ENCODE results near the gene ZFYVE28. TPM values are rescaled to one million over a fixed set of nuclear protein-coding genes. Genes with fewer than 3 reads are reported as not detected.
A peak's percentile ranks its signal among the peaks of the same experiment; 100 is the strongest.

ZFYVE28 gene
- total RNA-seq, 4 donors from 2014 or later = 20.6 to 153 (median 63.2) TPM

DNA sequence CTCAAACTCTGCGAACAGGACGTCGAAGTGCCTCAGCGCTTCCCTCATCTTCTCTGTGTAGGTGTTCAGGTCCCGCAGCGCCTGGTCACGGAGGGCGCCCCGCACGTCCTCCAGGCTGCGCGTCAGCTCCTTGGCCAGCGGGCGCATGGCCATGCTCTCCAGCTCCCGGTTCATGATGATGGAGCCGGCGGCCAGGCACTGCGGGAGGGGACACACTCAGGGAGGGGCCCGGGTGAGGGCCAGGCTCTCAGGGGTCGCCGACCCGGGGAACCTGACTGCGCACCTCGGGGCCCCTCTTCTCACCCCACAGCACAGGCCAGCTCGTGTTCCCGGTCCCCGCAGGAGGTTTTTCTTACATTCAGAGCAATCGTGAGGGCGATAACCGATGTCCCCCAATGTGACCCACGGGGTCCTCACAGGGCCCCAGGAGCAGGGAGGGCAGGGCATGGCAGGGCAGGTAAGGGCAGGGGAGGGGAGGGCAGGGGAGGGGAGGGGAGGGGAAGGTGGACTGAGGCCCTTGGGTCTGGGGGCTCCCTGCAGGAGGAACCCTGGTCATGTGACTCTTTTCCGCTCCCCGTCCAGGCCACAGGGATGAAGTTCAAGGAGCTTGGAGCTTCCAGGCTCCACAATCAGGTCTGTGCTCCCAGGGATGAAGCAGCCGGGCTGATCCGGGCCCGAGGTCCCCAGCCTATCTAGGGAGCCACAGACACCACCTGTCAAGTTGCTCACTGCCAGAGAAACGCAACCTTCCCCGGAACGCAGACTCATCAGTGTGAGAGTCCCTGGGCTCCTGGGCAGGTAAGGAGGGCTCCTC is 78.8 kb downstream of the ZFYVE28 start:
- peak in 2 of 3 donors; percentile 6 to 38 for DNase-seq
- TF ChIP-seq CTCF (IDR thresholded peaks at IDR 0.05) = no peak
- no peak for TF ChIP-seq POLR2A (IDR thresholded peaks at IDR 0.05)

GRCh38 chr4:2338754-2339457 is 79.5 kb downstream of the ZFYVE28 start:
- no peak overlapping the region for H3K4me3 ChIP-seq
- peak in 2 of 3 donors; percentile 11 to 28 for DNase-seq
- no peaks in the 10 kb centered on the region for H3K9me3 ChIP-seq
- no peak for TF ChIP-seq CTCF (IDR thresholded peaks at IDR 0.05)
- TF ChIP-seq POLR2A (IDR thresholded peaks at IDR 0.05) = no peak
- peaks cover 0 to 6% (median 2%) of the 10 kb centered on the region in 4 donors for H3K4me1 ChIP-seq
- H3K27ac ChIP-seq = no peak overlapping the region
- H3K27me3 ChIP-seq = no peaks in the 10 kb centered on the region
- H3K36me3 ChIP-seq = peaks cover 0 to 42% (median 0%) of the 10 kb centered on the region in 3 donors

More for the DNA sequence above, 78.8 kb downstream of the ZFYVE28 start:
- peaks cover 0 to 42% (median 0%) of the 10 kb centered on the region in 3 donors for H3K36me3 ChIP-seq
- no peak overlapping the region for H3K27ac ChIP-seq
- no peaks in the 10 kb centered on the region for H3K9me3 ChIP-seq
- H3K4me3 ChIP-seq = no peak overlapping the region
- H3K4me1 ChIP-seq = no peaks in the 10 kb centered on the region
- no peaks in the 10 kb centered on the region for H3K27me3 ChIP-seq

DNA sequence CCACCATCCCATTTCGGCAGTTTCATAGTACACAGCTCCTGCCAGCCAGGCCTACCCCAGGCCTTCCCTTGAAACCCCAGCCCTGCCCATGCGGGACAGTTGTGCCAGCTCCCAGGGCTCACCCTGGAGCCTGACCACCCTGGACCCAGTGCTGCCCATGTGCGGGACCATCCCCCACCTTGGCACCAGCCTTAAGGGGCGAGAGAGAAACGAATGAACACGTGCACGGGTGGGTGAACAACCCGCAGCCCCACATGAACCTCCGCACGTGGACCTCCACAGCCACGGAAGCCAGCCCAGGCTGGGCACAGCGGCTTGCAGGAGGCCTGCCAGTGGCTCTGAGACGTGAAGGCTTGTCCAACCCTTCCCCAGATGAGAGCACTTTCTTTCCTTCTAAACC is 80.5 kb downstream of the ZFYVE28 start:
- TF ChIP-seq POLR2A (IDR thresholded peaks at IDR 0.05) = no peak
- no peak for TF ChIP-seq CTCF (IDR thresholded peaks at IDR 0.05)
- peak in 2 of 3 donors; percentile 3 to 18 for DNase-seq

GRCh38 chr4:2337131-2337723 is 81.2 kb downstream of the ZFYVE28 start:
- peaks cover 0 to 40% (median 0%) of the 10 kb centered on the region in 3 donors for H3K36me3 ChIP-seq
- H3K27ac ChIP-seq = no peak overlapping the region
- H3K4me3 ChIP-seq = no peak overlapping the region
- no peaks in the 10 kb centered on the region for H3K9me3 ChIP-seq
- no peaks in the 10 kb centered on the region for H3K27me3 ChIP-seq
- peak in 1 of 3 donors; percentile 9 for DNase-seq
- TF ChIP-seq POLR2A (IDR thresholded peaks at IDR 0.05) (no peak), CTCF (IDR thresholded peaks at IDR 0.05) (no peak)
- peaks cover 0 to 9% (median 4%) of the 10 kb centered on the region in 4 donors for H3K4me1 ChIP-seq

More for the DNA sequence above, 80.5 kb downstream of the ZFYVE28 start:
- Histone ChIP-seq H3K36me3 (peaks cover 0 to 42% (median 0%) of the 10 kb centered on the region in 3 donors), H3K9me3 (no peaks in the 10 kb centered on the region), H3K4me3 (no peak overlapping the region), H3K4me1 (peaks cover 0 to 9% (median 4%) of the 10 kb centered on the region in 4 donors), H3K27ac (no peak overlapping the region), H3K27me3 (no peaks in the 10 kb centered on the region)

- TF ChIP-seq CTCF (IDR thresholded peaks at IDR 0.05) (no peak), POLR2A (IDR thresholded peaks at IDR 0.05) (no peak)
- no peak overlapping the region for H3K27ac ChIP-seq
- peaks cover 0 to 9% (median 4%) of the 10 kb centered on the region in 4 donors for H3K4me1 ChIP-seq
- no peak for DNase-seq
- H3K36me3 ChIP-seq = peaks cover 0 to 35% (median 0%) of the 10 kb centered on the region in 3 donors
- H3K4me3 ChIP-seq = no peak overlapping the region
- H3K9me3 ChIP-seq = no peaks in the 10 kb centered on the region
- H3K27me3 ChIP-seq = no peaks in the 10 kb centered on the region
These were observed 81.8 kb downstream of the ZFYVE28 start for GRCh38 chr4:2336659-2337058.

Data from Peyer's patch (tissue), 4 donors.